HL-60 (cell line): ENCODE results near the gene UGT1A4.

Experiments
- POLR2AphosphoS5 ChIP-seq: IDR thresholded peaks from 2 replicates; pipeline ENCODE4 v1.6.1; 2012; ENCODE audit warnings: low read depth
- TF ChIP-seq, protein P1 (sequence below): IDR thresholded peaks from one replicate; pipeline ENCODE4 v1.5.1; 2011; ENCODE audit warnings: low read length, control low read depth, inconsistent platforms; ENCODE audit not compliant: insufficient read depth
- TF ChIP-seq, protein P2 (sequence below): IDR thresholded peaks from 2 replicates; pipeline ENCODE4 v1.6.1; 2012; ENCODE audit warnings: low read depth; ENCODE audit not compliant: insufficient replicate concordance

DNA sequence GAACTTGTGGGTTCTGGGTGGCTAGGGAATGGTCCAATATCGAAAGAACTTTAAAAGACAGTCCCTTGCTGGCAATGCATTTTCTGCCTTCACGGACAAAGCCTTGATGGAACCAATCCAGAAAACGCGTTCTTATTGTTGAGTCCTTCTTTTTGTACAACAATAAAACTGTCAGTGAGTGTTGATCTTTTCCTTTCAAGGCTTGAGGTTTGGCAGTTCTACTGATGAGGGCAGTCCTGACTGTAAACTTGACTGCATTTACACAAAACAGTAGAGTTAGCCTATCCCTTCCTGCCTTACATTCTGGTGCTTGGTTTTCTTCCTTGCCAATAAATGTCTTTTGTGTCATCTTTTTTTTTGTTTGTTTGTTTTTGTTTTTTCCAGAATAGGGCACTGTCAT is 39.3 kb upstream of the UGT1A4 start:
- TF ChIP-seq, protein P1, sequence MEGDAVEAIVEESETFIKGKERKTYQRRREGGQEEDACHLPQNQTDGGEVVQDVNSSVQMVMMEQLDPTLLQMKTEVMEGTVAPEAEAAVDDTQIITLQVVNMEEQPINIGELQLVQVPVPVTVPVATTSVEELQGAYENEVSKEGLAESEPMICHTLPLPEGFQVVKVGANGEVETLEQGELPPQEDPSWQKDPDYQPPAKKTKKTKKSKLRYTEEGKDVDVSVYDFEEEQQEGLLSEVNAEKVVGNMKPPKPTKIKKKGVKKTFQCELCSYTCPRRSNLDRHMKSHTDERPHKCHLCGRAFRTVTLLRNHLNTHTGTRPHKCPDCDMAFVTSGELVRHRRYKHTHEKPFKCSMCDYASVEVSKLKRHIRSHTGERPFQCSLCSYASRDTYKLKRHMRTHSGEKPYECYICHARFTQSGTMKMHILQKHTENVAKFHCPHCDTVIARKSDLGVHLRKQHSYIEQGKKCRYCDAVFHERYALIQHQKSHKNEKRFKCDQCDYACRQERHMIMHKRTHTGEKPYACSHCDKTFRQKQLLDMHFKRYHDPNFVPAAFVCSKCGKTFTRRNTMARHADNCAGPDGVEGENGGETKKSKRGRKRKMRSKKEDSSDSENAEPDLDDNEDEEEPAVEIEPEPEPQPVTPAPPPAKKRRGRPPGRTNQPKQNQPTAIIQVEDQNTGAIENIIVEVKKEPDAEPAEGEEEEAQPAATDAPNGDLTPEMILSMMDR = no peak
- TF ChIP-seq, protein P2, sequence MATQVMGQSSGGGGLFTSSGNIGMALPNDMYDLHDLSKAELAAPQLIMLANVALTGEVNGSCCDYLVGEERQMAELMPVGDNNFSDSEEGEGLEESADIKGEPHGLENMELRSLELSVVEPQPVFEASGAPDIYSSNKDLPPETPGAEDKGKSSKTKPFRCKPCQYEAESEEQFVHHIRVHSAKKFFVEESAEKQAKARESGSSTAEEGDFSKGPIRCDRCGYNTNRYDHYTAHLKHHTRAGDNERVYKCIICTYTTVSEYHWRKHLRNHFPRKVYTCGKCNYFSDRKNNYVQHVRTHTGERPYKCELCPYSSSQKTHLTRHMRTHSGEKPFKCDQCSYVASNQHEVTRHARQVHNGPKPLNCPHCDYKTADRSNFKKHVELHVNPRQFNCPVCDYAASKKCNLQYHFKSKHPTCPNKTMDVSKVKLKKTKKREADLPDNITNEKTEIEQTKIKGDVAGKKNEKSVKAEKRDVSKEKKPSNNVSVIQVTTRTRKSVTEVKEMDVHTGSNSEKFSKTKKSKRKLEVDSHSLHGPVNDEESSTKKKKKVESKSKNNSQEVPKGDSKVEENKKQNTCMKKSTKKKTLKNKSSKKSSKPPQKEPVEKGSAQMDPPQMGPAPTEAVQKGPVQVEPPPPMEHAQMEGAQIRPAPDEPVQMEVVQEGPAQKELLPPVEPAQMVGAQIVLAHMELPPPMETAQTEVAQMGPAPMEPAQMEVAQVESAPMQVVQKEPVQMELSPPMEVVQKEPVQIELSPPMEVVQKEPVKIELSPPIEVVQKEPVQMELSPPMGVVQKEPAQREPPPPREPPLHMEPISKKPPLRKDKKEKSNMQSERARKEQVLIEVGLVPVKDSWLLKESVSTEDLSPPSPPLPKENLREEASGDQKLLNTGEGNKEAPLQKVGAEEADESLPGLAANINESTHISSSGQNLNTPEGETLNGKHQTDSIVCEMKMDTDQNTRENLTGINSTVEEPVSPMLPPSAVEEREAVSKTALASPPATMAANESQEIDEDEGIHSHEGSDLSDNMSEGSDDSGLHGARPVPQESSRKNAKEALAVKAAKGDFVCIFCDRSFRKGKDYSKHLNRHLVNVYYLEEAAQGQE = no peak
- no peak for TF ChIP-seq POLR2AphosphoS5
